Testis (tissue), 3 donors: ENCODE data around the gene IFNGR1. TPM values are rescaled to one million over a fixed set of nuclear protein-coding genes. Genes with fewer than 3 reads are reported as not detected.
"Not testable (repeated sequence)": the region's sequence is repeated elsewhere in the genome, so short reads cannot be mapped to it uniquely, and the experiment has no call there.

Experiments
- DNase-seq: peaks from one replicate; pipeline ENCODE4 v3.0.0-alpha.2; 2019
- H3K27ac ChIP-seq, 2 donors: fragments of 200-600 bp; sonication (generic); one replicate each; pipeline ENCODE4 v1.5.1; 2019
- H3K27me3 ChIP-seq: fragments of 200-600 bp; sonication (generic); one replicate; pipeline ENCODE4 v1.5.1; 2019
- H3K36me3 ChIP-seq: fragments of 200-600 bp; sonication (generic); one replicate; pipeline ENCODE4 v1.5.1; 2017; ENCODE audit warnings: low read depth; ENCODE audit errors: missing control alignments
- H3K4me1 ChIP-seq: fragments of 200-600 bp; sonication (generic); one replicate; pipeline ENCODE4 v1.5.1; 2019
- H3K4me3 ChIP-seq, 2 donors: fragments of 200-600 bp; sonication (generic); one replicate each; pipeline ENCODE4 v1.5.1; 2017 to 2019
- H3K9me3 ChIP-seq: fragments of 200-600 bp; sonication (generic); one replicate; pipeline ENCODE4 v1.5.1; 2017
- POLR2A ChIP-seq: fragments of 450-650 bp; IDR thresholded peaks from one replicate; pipeline ENCODE4 v1.6.1; 2017; ENCODE audit warnings: antibody characterized with exemption, mild to moderate bottlenecking, moderate library complexity
- WGBS, 2 donors: methylation state at CpG; one replicate each; pipeline ENCODE4 v1.1.5; 2018; 5-methylcytosine and 5-hydroxymethylcytosine counted together
- intact Hi-C: fragments of 100-400 bp; cut with DNase I; formaldehyde crosslinking; loops from one replicate; pipeline ENCODE4 v1.15.1; 2023; ENCODE audit warnings: low total_unique reads
- polyA plus RNA-seq: library from polyadenylated mRNA; stranded (reverse); fragments of 350-450 nt; fragmentation: Illumina TruSeq; extraction: RNeasy Lipid Tissue Mini Kit (QIAGEN cat#74804); gene quantifications from one replicate; pipeline ENCODE4 v1.2.3, GENCODE V29; 2014; ENCODE audit warnings: low read depth, low replicate concordance; ENCODE audit not compliant: insufficient read depth
- total RNA-seq, 2 donors: library from RNA; depleted of rRNA; stranded (reverse); fragments of >200 nt; gene quantifications; one replicate each; pipeline ENCODE4 v1.2.3, GENCODE V29; 2016
- TF ChIP-seq, protein P1 (sequence below), 3 experiments: fragments of 450-650 bp in 2 of 3; fragments of 200-600 bp in 1 of 3; sonication (generic) in 1 of 3; IDR thresholded peaks; one replicate each; pipeline ENCODE4 v1.5.1; 2016 to 2019; ENCODE audit warnings: antibody characterized with exemption in 3 of 3, mild to moderate bottlenecking in 2 of 3, moderate library complexity in 1 of 3

The IFNGR1 gene
- total and polyA plus RNA-seq, 3 donors from 2014 or later: 46.4 to 49.6 (median 47.8) TPM

DNA sequence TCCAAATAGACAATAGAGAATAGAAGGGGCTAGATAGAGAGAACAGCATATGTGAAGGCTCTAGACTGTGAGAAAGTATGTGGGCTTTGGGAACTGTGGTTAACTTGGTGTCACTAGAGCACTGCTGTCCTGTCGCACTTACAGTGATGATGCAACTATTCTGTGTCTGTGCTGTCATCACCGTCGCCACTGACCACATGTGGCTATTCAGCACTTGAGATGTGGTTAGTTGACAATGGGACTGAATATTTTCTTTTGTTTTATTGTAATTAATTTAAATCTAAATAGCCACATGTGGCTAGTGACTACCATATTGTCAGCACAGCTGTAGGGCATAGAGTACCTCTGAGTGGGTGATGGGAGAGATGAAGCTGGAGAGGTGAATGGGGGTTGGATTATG, 39.0 kb upstream of the IFNGR1 start:
- Histone ChIP-seq H3K4me1 (peaks cover 4% of the 10 kb centered on the region), H3K27ac (no peak overlapping the region), H3K27me3 (no peaks in the 10 kb centered on the region), H3K4me3 (no peak overlapping the region), H3K9me3 (no peaks in the 10 kb centered on the region), H3K36me3 (no peaks in the 10 kb centered on the region)
- intact Hi-C loops: no loop called here
- 77 to 92% methylated on average over 3 of the region's 3 CpGs for WGBS, 2 donors
- DNase-seq: no peak
- no peak for TF ChIP-seq POLR2A

DNA sequence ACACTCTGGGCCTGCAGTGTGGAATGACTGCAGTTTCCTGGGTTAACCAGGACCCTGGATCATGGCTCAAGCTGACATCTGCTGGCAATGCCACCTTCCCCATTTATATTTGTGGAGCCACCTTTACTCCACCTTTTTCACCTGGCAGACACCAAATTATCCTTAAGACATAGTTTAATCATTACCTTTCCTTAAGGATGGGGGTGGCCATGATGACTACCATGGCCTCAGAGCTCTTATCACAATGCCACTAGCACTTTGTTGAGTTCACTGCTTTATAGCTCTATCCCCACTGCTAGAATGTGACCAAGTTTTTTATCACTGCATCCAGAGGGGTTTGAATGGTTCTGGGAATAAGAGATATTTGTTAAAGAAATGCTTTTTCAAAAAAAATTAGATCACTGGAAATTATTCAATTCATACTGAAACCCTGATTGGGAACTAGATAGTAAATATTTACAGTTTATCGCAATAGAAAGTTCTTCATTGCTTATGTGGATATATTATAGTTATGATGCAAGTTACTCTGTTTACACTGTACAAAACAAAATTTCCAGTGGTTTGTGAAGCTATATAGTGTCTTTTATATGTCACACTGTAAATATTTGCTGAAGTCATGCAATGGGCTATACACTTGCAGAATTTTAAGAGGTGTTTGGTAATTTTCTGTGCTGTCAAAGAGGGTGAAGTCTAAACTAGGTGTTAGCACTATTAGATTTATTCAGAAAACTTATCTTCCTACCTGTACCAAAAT, 37.3 kb upstream of the IFNGR1 start:
- DNase-seq: no peak
- Histone ChIP-seq H3K36me3 (no peaks in the 10 kb centered on the region), H3K27me3 (no peaks in the 10 kb centered on the region), H3K4me3 (no peak overlapping the region), H3K9me3 (no peaks in the 10 kb centered on the region), H3K4me1 (peaks cover 4% of the 10 kb centered on the region), H3K27ac (no peak overlapping the region)
- 95 to 100% methylated on average over 1 of the region's 1 CpG for WGBS, 2 donors
- no peak for TF ChIP-seq POLR2A
- TF ChIP-seq, protein P1, sequence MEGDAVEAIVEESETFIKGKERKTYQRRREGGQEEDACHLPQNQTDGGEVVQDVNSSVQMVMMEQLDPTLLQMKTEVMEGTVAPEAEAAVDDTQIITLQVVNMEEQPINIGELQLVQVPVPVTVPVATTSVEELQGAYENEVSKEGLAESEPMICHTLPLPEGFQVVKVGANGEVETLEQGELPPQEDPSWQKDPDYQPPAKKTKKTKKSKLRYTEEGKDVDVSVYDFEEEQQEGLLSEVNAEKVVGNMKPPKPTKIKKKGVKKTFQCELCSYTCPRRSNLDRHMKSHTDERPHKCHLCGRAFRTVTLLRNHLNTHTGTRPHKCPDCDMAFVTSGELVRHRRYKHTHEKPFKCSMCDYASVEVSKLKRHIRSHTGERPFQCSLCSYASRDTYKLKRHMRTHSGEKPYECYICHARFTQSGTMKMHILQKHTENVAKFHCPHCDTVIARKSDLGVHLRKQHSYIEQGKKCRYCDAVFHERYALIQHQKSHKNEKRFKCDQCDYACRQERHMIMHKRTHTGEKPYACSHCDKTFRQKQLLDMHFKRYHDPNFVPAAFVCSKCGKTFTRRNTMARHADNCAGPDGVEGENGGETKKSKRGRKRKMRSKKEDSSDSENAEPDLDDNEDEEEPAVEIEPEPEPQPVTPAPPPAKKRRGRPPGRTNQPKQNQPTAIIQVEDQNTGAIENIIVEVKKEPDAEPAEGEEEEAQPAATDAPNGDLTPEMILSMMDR (IDR thresholded peaks at IDR 0.05): no peak
- intact Hi-C loops: no loop called here

DNA sequence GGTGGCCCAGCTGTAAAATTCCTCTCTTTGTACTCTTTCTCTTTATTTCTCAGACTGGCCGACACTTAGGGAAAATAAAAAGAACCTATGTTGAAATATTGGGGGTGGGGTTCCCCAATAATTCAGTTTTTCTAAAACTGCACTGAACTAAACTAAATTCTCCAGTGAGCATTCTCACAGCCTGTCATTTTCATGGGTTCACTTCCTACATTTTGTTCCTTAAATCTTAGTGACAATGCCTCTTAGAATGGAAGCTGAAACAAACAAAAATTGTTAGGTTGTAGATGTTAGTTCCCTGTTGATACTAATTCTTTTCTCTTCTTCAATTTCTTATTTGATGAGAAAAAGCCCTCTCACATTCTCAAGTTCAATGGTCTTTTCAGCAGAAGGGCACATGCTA, 35.8 kb upstream of the IFNGR1 start:
- DNase-seq: no peak
- H3K9me3 ChIP-seq: no peaks in the 10 kb centered on the region
- H3K27ac ChIP-seq: no peak overlapping the region
- intact Hi-C loops: no loop called here
- WGBS, 2 donors: 75% methylated on average over 1 of the region's 1 CpG; no CpG with 5 or more reads in 1 of the 2 donors
- no peaks in the 10 kb centered on the region for H3K4me1 ChIP-seq
- H3K4me3 ChIP-seq: no peak overlapping the region
- TF ChIP-seq, protein P1 (IDR thresholded peaks at IDR 0.05): no peak
- no peak for TF ChIP-seq POLR2A
- no peaks in the 10 kb centered on the region for H3K27me3 ChIP-seq
- H3K36me3 ChIP-seq: no peaks in the 10 kb centered on the region

DNA sequence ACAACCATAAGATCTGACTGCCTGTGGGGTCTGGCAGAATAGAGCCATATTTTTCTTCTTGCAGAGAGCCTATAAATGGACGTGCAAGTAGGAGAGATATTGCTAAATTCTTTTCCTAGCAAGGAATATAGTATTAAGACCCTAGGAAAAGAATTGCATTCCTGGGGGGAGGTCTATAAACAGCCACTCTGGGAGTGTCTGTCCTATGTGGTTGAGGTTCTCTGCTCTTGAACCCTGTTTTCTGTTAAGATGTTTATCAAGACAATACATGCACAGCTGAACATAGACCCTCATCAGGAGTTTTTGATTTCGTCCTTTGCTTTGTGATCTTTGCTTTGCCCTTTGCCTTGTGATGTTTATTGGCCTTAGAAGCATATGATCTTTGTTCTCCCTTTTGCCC, 35.2 kb upstream of the IFNGR1 start:
- H3K27me3 ChIP-seq, H3K9me3 ChIP-seq, intact Hi-C loops, H3K4me1 ChIP-seq, DNase-seq, H3K36me3 ChIP-seq, H3K4me3 ChIP-seq, H3K27ac ChIP-seq: not testable (repeated sequence)
- WGBS, 2 donors: 74 to 76% methylated on average over 2 of the region's 2 CpGs

DNA sequence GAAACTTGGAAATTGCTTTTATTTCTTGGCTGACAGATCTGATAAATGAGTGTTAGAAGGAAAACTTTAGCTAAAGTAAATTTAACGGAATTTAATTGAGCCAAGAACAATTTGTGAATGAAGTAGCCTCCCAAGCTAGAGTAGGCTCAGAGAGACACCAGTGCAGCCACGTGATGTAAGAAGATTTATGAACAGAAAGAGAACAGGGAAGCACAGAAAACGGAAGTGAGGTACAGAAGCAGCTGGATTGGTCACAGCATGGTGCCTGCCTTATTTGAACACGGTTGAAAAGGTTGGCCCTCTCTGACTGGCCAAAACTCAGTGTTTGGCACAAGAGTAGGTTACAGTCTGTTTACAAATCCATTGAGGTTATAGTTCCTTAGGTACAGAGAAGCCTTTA, 29.5 kb upstream of the IFNGR1 start:
- no peak overlapping the region for H3K27ac ChIP-seq
- no peaks in the 10 kb centered on the region for H3K9me3 ChIP-seq
- H3K4me3 ChIP-seq: no peak overlapping the region
- no peaks in the 10 kb centered on the region for H3K27me3 ChIP-seq
- H3K4me1 ChIP-seq: no peaks in the 10 kb centered on the region
- intact Hi-C loops: no loop called here
- no peaks in the 10 kb centered on the region for H3K36me3 ChIP-seq
- WGBS, 2 donors: 52% methylated on average over 4 of the region's 4 CpGs
- no peak for TF ChIP-seq POLR2A
- TF ChIP-seq, protein P1 (IDR thresholded peaks at IDR 0.05): no peak
- no peak for DNase-seq

DNA sequence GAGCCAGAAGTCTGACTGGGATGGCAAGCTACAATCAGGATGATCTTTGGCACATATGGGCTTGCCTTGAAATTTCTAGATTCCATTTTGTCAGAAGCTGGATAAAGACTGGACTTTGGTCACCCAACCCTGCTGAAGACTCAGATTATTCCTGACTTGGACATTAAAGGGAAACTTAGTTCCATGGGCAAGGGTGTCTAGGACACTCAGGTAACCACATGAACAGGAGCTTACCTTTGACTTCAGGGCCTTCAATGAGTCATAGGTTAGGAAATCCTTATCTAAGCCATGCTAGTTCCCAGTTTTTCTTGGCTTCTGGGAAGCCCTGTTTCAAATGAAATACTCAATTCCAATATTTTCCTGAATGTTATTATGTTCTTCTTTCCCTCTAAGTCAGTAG, 28.5 kb upstream of the IFNGR1 start:
- intact Hi-C loops: no loop called here
- TF ChIP-seq, protein P1 (IDR thresholded peaks at IDR 0.05): no peak
- TF ChIP-seq POLR2A: no peak
- no peak overlapping the region for H3K4me3 ChIP-seq
- no peaks in the 10 kb centered on the region for H3K4me1 ChIP-seq
- no peak overlapping the region for H3K27ac ChIP-seq
- no peaks in the 10 kb centered on the region for H3K9me3 ChIP-seq
- H3K27me3 ChIP-seq: no peaks in the 10 kb centered on the region
- no peaks in the 10 kb centered on the region for H3K36me3 ChIP-seq
- DNase-seq: no peak
